DMS153 (cell line): ENCODE results near the gene KLHL26.
"Not testable (repeated sequence)": the region's sequence is repeated elsewhere in the genome, so short reads cannot be mapped to it uniquely, and the experiment has no call there.

Experiments
- DNase-seq: peaks from one replicate; lab custom pipeline; 2025; lab: John Stamatoyannopoulos, UW

KLHL26 gene

GRCh38 chr19:18663940-18664530, 27.2 kb downstream of the KLHL26 start:
- DNase-seq, result no peak

- no peak for DNase-seq
Observed at GRCh38 chr19:18665771-18666202, 29.0 kb downstream of the KLHL26 start.

- no peak for DNase-seq
Observed at GRCh38 chr19:18666317-18666716, 29.5 kb downstream of the KLHL26 start.

GRCh38 chr19:18666784-18667183, 30.0 kb downstream of the KLHL26 start:
- DNase-seq, result no peak

- no peak for DNase-seq
Observed at GRCh38 chr19:18667531-18668251, 30.9 kb downstream of the KLHL26 start.

- no peak for DNase-seq
Observed at GRCh38 chr19:18668252-18668631, 31.4 kb downstream of the KLHL26 start.

- no peak for DNase-seq
Observed at GRCh38 chr19:18668744-18669523, 32.1 kb downstream of the KLHL26 start.

GRCh38 chr19:18669524-18669817, 32.6 kb downstream of the KLHL26 start:
- no peak for DNase-seq

GRCh38 chr19:18669883-18670282, 33.1 kb downstream of the KLHL26 start:
- DNase-seq, result no peak

- DNase-seq, result no peak
Observed at GRCh38 chr19:18670312-18670711, 33.5 kb downstream of the KLHL26 start.

GRCh38 chr19:18671303-18672043, 34.6 kb downstream of the KLHL26 start:
- DNase-seq, result no peak

- DNase-seq, result no peak
Observed at GRCh38 chr19:18672044-18672451, 35.2 kb downstream of the KLHL26 start.

GRCh38 chr19:18672606-18673337, 35.9 kb downstream of the KLHL26 start:
- no peak for DNase-seq

GRCh38 chr19:18674616-18675015, 37.8 kb downstream of the KLHL26 start:
- no peak for DNase-seq

- no peak for DNase-seq
Observed at GRCh38 chr19:18675779-18676178, 39.0 kb downstream of the KLHL26 start.

GRCh38 chr19:18676692-18677091, 39.9 kb downstream of the KLHL26 start:
- no peak for DNase-seq

GRCh38 chr19:18677156-18677555, 40.3 kb downstream of the KLHL26 start:
- DNase-seq, result no peak

GRCh38 chr19:18680148-18680547, 43.3 kb downstream of the KLHL26 start:
- not testable (repeated sequence) for DNase-seq

- DNase-seq, result no peak
Observed at GRCh38 chr19:18682807-18683108, 45.9 kb downstream of the KLHL26 start.

GRCh38 chr19:18683109-18683957, 46.5 kb downstream of the KLHL26 start, which contains the start of gene CRTC1:
CRTC1 (plus strand) TSS chr19:18683680; CDS start chr19:18683703, 23 bp downstream.
- peak; percentile 74 for DNase-seq
